Measurements from ENCODE around the gene KRT78. TPM values are rescaled to one million over a fixed set of nuclear protein-coding genes. Genes with fewer than 3 reads are reported as not detected.

KRT78 gene
- polyA plus RNA-seq, 3 donors = not detected

GRCh38 chr12:52846356-52846970 lies 2.3 kb downstream of the KRT78 start:
- no peaks in the 10 kb centered on the region for H3K9me3 Mint-ChIP-seq
- Histone ChIP-seq H3K4me1 (ENCODE audit: control insufficient read depth in 1 of 2, insufficient read depth in 2 of 2, low read length in 2 of 2) (no peaks in the 10 kb centered on the region), H2AFZ (ENCODE audit: insufficient read depth, low read depth, low read length, poor library complexity, severe bottlenecking) (no peak overlapping the region), H3K27me3 (ENCODE audit: control insufficient read depth in 2 of 2, insufficient read depth in 2 of 2, low read length in 2 of 2) (no peaks in the 10 kb centered on the region), H3K9me3 (replicated peaks in 1 of 2; ENCODE audit: control insufficient read depth in 1 of 2, insufficient read depth in 1 of 2, low read length in 2 of 2) (no peaks in the 10 kb centered on the region), H3K4me3 (replicated peaks in 1 of 3; ENCODE audit: low read depth in 2 of 3, low read length in 3 of 3) (no peak overlapping the region), H3K27ac (ENCODE audit: low read depth in 1 of 2, low read length in 2 of 2) (no peak overlapping the region), H3K36me3 (replicated peaks in 1 of 2; ENCODE audit: control insufficient read depth in 1 of 2, insufficient read depth in 2 of 2, low read length in 2 of 2) (no peaks in the 10 kb centered on the region), H3K79me2 (ENCODE audit: insufficient read depth, low read length) (no peaks in the 10 kb centered on the region), H3K9ac (ENCODE audit: insufficient read depth, low read length, poor library complexity, severe bottlenecking) (no peak overlapping the region), H3K4me2 (replicated peaks; ENCODE audit: extremely low read depth, low read length, poor library complexity, severe bottlenecking) (no peak overlapping the region), H4K20me1 (ENCODE audit: insufficient read depth, low read length) (no peaks in the 10 kb centered on the region)
- no peak for DNase-seq
- H3K4me3 Mint-ChIP-seq = no peak overlapping the region
- intact Hi-C loops (cut with micrococcal nuclease) = no loop called here
- no peaks in the 10 kb centered on the region for H3K36me3 Mint-ChIP-seq
- no peaks in the 10 kb centered on the region for H3K4me1 Mint-ChIP-seq
- WGBS (ENCODE audit: insufficient coverage) = 85% methylated on average over 4 of the region's 8 CpGs
- no peak overlapping the region for H3K27ac Mint-ChIP-seq
- TF ChIP-seq CTCF (IDR thresholded peaks at IDR 0.05) = no peak
- peaks cover 2 to 5% (median 3%) of the 10 kb centered on the region in 3 donors for H3K27me3 Mint-ChIP-seq (ENCODE audit: low read depth in 3 of 3)

GRCh38 chr12:52845946-52846345 lies 2.8 kb downstream of the KRT78 start:
- H3K4me3 Mint-ChIP-seq = no peak overlapping the region
- no peaks in the 10 kb centered on the region for H3K4me1 Mint-ChIP-seq
- Histone ChIP-seq H3K4me2 (replicated peaks; ENCODE audit: extremely low read depth, low read length, poor library complexity, severe bottlenecking) (no peak overlapping the region), H3K4me3 (replicated peaks in 1 of 3; ENCODE audit: low read depth in 2 of 3, low read length in 3 of 3) (no peak overlapping the region), H3K4me1 (ENCODE audit: control insufficient read depth in 1 of 2, insufficient read depth in 2 of 2, low read length in 2 of 2) (no peaks in the 10 kb centered on the region), H4K20me1 (ENCODE audit: insufficient read depth, low read length) (no peaks in the 10 kb centered on the region), H2AFZ (ENCODE audit: insufficient read depth, low read depth, low read length, poor library complexity, severe bottlenecking) (no peak overlapping the region), H3K36me3 (replicated peaks in 1 of 2; ENCODE audit: control insufficient read depth in 1 of 2, insufficient read depth in 2 of 2, low read length in 2 of 2) (no peaks in the 10 kb centered on the region), H3K79me2 (ENCODE audit: insufficient read depth, low read length) (no peaks in the 10 kb centered on the region), H3K27me3 (ENCODE audit: control insufficient read depth in 2 of 2, insufficient read depth in 2 of 2, low read length in 2 of 2) (no peaks in the 10 kb centered on the region), H3K9me3 (replicated peaks in 1 of 2; ENCODE audit: control insufficient read depth in 1 of 2, insufficient read depth in 1 of 2, low read length in 2 of 2) (no peaks in the 10 kb centered on the region), H3K9ac (ENCODE audit: insufficient read depth, low read length, poor library complexity, severe bottlenecking) (no peak overlapping the region), H3K27ac (ENCODE audit: low read depth in 1 of 2, low read length in 2 of 2) (no peak overlapping the region)
- DNase-seq = no peak
- intact Hi-C loops (cut with micrococcal nuclease) = no loop called here
- no peaks in the 10 kb centered on the region for H3K36me3 Mint-ChIP-seq
- peaks cover 0 to 5% (median 4%) of the 10 kb centered on the region in 3 donors for H3K27me3 Mint-ChIP-seq (ENCODE audit: low read depth in 3 of 3)
- no peaks in the 10 kb centered on the region for H3K9me3 Mint-ChIP-seq
- TF ChIP-seq CTCF (IDR thresholded peaks at IDR 0.05) = no peak
- 38% methylated on average over 1 of the region's 1 CpG for WGBS (ENCODE audit: insufficient coverage)
- peak overlapping the region in 1 of 7 donors; percentile 15 for H3K27ac Mint-ChIP-seq

All from CD14-positive monocyte (primary cell).